H1 (cell line): Measurements from ENCODE around the gene IZUMO2.

Experiments
- ASH2L ChIP-seq: fragments of 200-600, 300-600 bp; sonication (generic); IDR thresholded peaks from one replicate; pipeline ENCODE4 v1.7.1; 2017; ENCODE audit warnings: low read length
- CEBPB ChIP-seq: IDR thresholded peaks from 2 replicates; pipeline ENCODE4 v1.6.1; 2012; ENCODE audit warnings: low read depth, low read length
- CREB1 ChIP-seq: IDR thresholded peaks from 2 replicates; pipeline ENCODE4 v1.6.1; 2012; ENCODE audit warnings: inconsistent platforms
- CTCF ChIP-seq, 3 experiments: IDR thresholded peaks; 1 replicate in 2 of 3; 2 replicates in 1 of 3; pipeline versions ENCODE4 v1.5.1 to v1.6.1; 2011; ENCODE audit warnings: low read length in 3 of 3, mild to moderate bottlenecking in 3 of 3, inconsistent platforms in 2 of 3, low read depth in 1 of 3, moderate library complexity in 1 of 3; ENCODE audit not compliant: insufficient read depth in 1 of 3; ENCODE audit errors: control extremely low read depth in 1 of 3
- JUN ChIP-seq: IDR thresholded peaks from 2 replicates; pipeline ENCODE4 v1.6.1; 2011; ENCODE audit warnings: low read depth, mild to moderate bottlenecking, improper control_type of control experiment, low read length
- NRF1 ChIP-seq: IDR thresholded peaks from 2 replicates; pipeline ENCODE4 v1.6.1; 2011; ENCODE audit warnings: mild to moderate bottlenecking, low read depth, low read length, improper control_type of control experiment
- POLR2A ChIP-seq, 2 experiments: IDR thresholded peaks; 1 replicate in 1 of 2; 2 replicates in 1 of 2; pipeline ENCODE4 v1.6.1; 2011; ENCODE audit warnings: low read depth in 2 of 2, low read length in 2 of 2, mild to moderate bottlenecking in 2 of 2; ENCODE audit errors: control extremely low read depth in 1 of 2
- POLR2AphosphoS5 ChIP-seq: IDR thresholded peaks from 2 replicates; pipeline ENCODE4 v1.6.1; 2011; ENCODE audit warnings: low read depth, low read length
- TEAD4 ChIP-seq: IDR thresholded peaks from 2 replicates; pipeline ENCODE4 v1.6.1; 2012; ENCODE audit warnings: low read depth, low read length, inconsistent platforms, mixed read lengths
- YY1 ChIP-seq: IDR thresholded peaks from 2 replicates; pipeline ENCODE4 v1.6.1; 2011; ENCODE audit warnings: low read depth, mild to moderate bottlenecking, low read length
- TF ChIP-seq, protein P1 (sequence below): IDR thresholded peaks from 2 replicates; pipeline ENCODE4 v1.6.1; 2012; ENCODE audit warnings: low read length, inconsistent platforms
- TF ChIP-seq, protein P2 (sequence below): IDR thresholded peaks from 2 replicates; pipeline ENCODE4 v1.6.1; 2012; ENCODE audit warnings: inconsistent platforms

DNA sequence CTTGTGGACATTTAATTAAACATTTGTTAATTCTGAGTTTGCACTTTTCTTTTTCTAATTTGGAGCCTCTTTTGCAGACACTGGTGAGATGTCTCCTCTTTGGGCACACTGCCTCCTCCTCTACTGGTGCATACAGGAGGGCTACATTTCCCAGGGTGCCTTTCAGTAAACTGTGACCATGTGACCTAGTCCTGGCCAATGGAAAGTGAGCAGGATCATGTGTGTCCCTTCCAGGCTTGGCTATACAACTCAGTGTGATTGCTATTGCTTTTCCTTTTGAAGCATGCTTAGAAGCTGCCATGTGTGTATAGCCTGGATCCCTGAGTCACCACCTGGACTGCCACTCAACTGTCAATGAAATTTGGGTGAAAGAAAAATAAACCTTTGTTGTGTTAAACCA, 4.5 kb downstream of the IZUMO2 start:
- TF ChIP-seq POLR2AphosphoS5 (no peak), CTCF (IDR thresholded peaks at IDR 0.05; ENCODE audit: control extremely low read depth in 1 of 3, insufficient read depth in 1 of 3, low read depth in 1 of 3, low read length in 3 of 3) (no peak), NRF1 (no peak), JUN (no peak), CEBPB (no peak), ASH2L (no peak), YY1 (no peak), TEAD4 (no peak), POLR2A (IDR thresholded peaks at IDR 0.05; ENCODE audit: control extremely low read depth in 1 of 2, low read depth in 2 of 2, low read length in 2 of 2) (no peak), CREB1 (no peak)
- TF ChIP-seq, protein P1, sequence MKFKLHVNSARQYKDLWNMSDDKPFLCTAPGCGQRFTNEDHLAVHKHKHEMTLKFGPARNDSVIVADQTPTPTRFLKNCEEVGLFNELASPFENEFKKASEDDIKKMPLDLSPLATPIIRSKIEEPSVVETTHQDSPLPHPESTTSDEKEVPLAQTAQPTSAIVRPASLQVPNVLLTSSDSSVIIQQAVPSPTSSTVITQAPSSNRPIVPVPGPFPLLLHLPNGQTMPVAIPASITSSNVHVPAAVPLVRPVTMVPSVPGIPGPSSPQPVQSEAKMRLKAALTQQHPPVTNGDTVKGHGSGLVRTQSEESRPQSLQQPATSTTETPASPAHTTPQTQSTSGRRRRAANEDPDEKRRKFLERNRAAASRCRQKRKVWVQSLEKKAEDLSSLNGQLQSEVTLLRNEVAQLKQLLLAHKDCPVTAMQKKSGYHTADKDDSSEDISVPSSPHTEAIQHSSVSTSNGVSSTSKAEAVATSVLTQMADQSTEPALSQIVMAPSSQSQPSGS = no peak
- TF ChIP-seq, protein P2, sequence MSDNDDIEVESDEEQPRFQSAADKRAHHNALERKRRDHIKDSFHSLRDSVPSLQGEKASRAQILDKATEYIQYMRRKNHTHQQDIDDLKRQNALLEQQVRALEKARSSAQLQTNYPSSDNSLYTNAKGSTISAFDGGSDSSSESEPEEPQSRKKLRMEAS = no peak
